Measurements from ENCODE around the gene NMBR. TPM values are rescaled to one million over a fixed set of nuclear protein-coding genes. Genes with fewer than 3 reads are reported as not detected.
A peak's percentile ranks its signal among the peaks of the same experiment; 100 is the strongest.
"Not testable (repeated sequence)": the region's sequence is repeated elsewhere in the genome, so short reads cannot be mapped to it uniquely, and the experiment has no call there.

NMBR gene
- total RNA-seq, 1 donor: not detected

DNA sequence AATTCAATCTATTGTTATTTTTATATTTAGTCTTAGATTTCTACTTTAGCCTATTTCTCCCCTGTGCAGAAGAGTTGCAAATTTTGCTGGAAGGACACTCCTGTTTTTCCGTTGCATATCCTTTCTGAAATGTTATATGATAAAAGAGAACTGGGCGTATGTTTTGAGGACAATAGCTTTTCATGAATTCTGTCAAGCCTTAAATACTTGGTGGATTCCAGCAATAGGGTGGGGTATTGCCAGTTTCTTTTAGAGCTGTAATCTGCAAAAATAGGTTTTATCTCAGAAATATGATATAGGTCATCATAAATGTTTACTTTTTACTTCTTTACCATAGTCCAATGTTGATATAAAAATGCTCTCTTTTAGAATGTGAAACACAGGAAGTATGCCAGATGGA lies 42.1 kb upstream of the NMBR start:
- no peak overlapping the region for H3K4me2 ChIP-seq (ENCODE audit: insufficient read depth, low read length)
- H3K79me2 ChIP-seq (ENCODE audit: insufficient read depth, low read length): peaks cover 10% of the 10 kb centered on the region
- H3K9me3 ChIP-seq (ENCODE audit: low read depth, low read length): no peaks in the 10 kb centered on the region
- H3K27ac ChIP-seq (ENCODE audit: low read depth, low read length): no peak overlapping the region
- no peaks in the 10 kb centered on the region for H3K27me3 ChIP-seq (ENCODE audit: insufficient read depth, low read length)
- DNase-seq (ENCODE audit: insufficient read length, low spot score, missing footprints): no peak
- peaks cover 2% of the 10 kb centered on the region for H4K20me1 ChIP-seq (ENCODE audit: insufficient read depth, low read length)
- H3K4me1 ChIP-seq (ENCODE audit: insufficient read depth, low read length): no peaks in the 10 kb centered on the region
- TF ChIP-seq, protein P1, sequence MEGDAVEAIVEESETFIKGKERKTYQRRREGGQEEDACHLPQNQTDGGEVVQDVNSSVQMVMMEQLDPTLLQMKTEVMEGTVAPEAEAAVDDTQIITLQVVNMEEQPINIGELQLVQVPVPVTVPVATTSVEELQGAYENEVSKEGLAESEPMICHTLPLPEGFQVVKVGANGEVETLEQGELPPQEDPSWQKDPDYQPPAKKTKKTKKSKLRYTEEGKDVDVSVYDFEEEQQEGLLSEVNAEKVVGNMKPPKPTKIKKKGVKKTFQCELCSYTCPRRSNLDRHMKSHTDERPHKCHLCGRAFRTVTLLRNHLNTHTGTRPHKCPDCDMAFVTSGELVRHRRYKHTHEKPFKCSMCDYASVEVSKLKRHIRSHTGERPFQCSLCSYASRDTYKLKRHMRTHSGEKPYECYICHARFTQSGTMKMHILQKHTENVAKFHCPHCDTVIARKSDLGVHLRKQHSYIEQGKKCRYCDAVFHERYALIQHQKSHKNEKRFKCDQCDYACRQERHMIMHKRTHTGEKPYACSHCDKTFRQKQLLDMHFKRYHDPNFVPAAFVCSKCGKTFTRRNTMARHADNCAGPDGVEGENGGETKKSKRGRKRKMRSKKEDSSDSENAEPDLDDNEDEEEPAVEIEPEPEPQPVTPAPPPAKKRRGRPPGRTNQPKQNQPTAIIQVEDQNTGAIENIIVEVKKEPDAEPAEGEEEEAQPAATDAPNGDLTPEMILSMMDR (IDR thresholded peaks at IDR 0.05; ENCODE audit: extremely low read depth, low read depth, low read length): no peak
- no peak overlapping the region for H3K4me3 ChIP-seq (ENCODE audit: insufficient read depth, low read length)
- peaks cover 5% of the 10 kb centered on the region for H3K36me3 ChIP-seq (ENCODE audit: insufficient read depth, low read length)
- no peak overlapping the region for H2AFZ ChIP-seq (ENCODE audit: low read length)

DNA sequence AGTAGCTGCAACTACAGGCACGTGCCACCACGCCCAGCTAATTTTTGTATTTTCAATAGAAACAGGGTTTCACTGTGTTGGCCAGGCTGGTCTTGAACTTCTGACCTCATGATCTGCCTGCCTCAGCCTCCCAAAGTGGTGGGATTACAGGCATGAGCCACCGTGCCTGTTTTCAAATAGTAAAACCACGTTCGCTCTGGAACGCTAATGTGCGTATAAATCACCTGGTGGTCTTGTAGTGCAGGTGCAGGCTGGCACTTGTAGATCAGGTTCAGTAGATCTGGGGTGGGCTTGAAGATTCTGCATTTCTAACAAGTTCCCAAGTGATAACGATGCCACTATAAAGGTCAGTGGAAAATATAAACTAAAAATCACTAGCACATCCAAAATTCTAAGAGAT lies 41.4 kb upstream of the NMBR start:
- H3K9me3 ChIP-seq (ENCODE audit: low read depth, low read length); H3K27ac ChIP-seq (ENCODE audit: low read depth, low read length); H4K20me1 ChIP-seq (ENCODE audit: insufficient read depth, low read length); H3K4me3 ChIP-seq (ENCODE audit: insufficient read depth, low read length); H3K36me3 ChIP-seq (ENCODE audit: insufficient read depth, low read length); H3K4me2 ChIP-seq (ENCODE audit: insufficient read depth, low read length); H2AFZ ChIP-seq (ENCODE audit: low read length); H3K79me2 ChIP-seq (ENCODE audit: insufficient read depth, low read length); H3K27me3 ChIP-seq (ENCODE audit: insufficient read depth, low read length); DNase-seq (ENCODE audit: insufficient read length, low spot score, missing footprints); H3K4me1 ChIP-seq (ENCODE audit: insufficient read depth, low read length): not testable (repeated sequence)

DNA sequence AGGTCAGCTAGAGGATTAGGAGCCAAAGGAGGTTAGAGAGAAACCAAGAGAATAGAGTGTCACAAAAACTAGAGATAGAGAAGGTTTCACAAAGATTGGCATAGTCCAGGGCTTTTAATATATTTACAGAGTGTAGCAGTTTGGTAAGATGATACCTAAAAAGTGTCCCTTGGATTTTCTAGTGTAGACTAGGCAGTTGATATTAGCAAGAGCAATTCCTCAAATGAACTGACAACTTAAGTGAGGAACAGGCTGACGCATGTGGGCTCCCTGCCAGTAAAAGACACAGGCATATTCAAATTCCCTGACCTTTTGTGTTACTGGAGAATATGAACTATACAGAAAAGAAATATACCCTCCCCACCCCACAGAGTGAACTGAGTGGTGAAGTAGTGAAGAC lies 40.3 kb upstream of the NMBR start:
- no peaks in the 10 kb centered on the region for H3K79me2 ChIP-seq (ENCODE audit: insufficient read depth, low read length)
- H3K4me1 ChIP-seq (ENCODE audit: insufficient read depth, low read length): no peaks in the 10 kb centered on the region
- no peaks in the 10 kb centered on the region for H3K27me3 ChIP-seq (ENCODE audit: insufficient read depth, low read length)
- peaks cover 7% of the 10 kb centered on the region for H3K36me3 ChIP-seq (ENCODE audit: insufficient read depth, low read length)
- no peak overlapping the region for H2AFZ ChIP-seq (ENCODE audit: low read length)
- no peak overlapping the region for H3K4me3 ChIP-seq (ENCODE audit: insufficient read depth, low read length)
- H3K27ac ChIP-seq (ENCODE audit: low read depth, low read length): no peak overlapping the region
- no peak overlapping the region for H3K4me2 ChIP-seq (ENCODE audit: insufficient read depth, low read length)
- no peaks in the 10 kb centered on the region for H3K9me3 ChIP-seq (ENCODE audit: low read depth, low read length)
- TF ChIP-seq, protein P1 (IDR thresholded peaks at IDR 0.05; ENCODE audit: extremely low read depth, low read depth, low read length): no peak
- DNase-seq (ENCODE audit: insufficient read length, low spot score, missing footprints): peak; percentile 47
- peaks cover 2% of the 10 kb centered on the region for H4K20me1 ChIP-seq (ENCODE audit: insufficient read depth, low read length)

DNA sequence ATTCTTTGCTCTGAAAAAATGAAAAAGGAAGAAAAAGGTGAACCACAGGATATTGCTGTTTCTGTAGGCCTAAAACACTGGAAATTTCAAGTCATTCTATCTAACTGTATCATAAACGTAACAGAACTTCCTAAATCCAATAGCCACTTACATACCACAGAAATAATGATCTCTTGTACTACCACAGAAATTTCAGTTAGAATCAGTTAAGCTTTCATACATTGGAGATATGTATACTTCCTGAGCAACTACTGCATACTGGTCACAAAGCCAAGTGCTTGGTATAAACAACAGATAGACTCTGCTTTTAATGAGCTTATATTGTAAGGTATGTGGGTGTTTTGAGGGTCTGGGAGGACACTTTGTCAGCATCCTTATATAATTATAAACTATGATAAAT lies 38.7 kb upstream of the NMBR start:
- Histone ChIP-seq H3K4me1 (ENCODE audit: insufficient read depth, low read length) (no peaks in the 10 kb centered on the region), H3K79me2 (ENCODE audit: insufficient read depth, low read length) (no peaks in the 10 kb centered on the region), H3K4me3 (ENCODE audit: insufficient read depth, low read length) (no peak overlapping the region), H3K36me3 (ENCODE audit: insufficient read depth, low read length) (peaks cover 7% of the 10 kb centered on the region), H3K27ac (ENCODE audit: low read depth, low read length) (no peak overlapping the region), H3K9me3 (ENCODE audit: low read depth, low read length) (no peaks in the 10 kb centered on the region), H2AFZ (ENCODE audit: low read length) (no peak overlapping the region), H3K4me2 (ENCODE audit: insufficient read depth, low read length) (no peak overlapping the region), H4K20me1 (ENCODE audit: insufficient read depth, low read length) (peaks cover 2% of the 10 kb centered on the region), H3K27me3 (ENCODE audit: insufficient read depth, low read length) (no peaks in the 10 kb centered on the region)
- TF ChIP-seq, protein P1 (IDR thresholded peaks at IDR 0.05; ENCODE audit: extremely low read depth, low read depth, low read length): no peak
- DNase-seq (ENCODE audit: insufficient read length, low spot score, missing footprints): no peak

Measured in osteoblast (primary cell).